ENCODE results near the gene GASK1A. TPM values are rescaled to one million over a fixed set of nuclear protein-coding genes. Genes with fewer than 3 reads are reported as not detected.
A peak's percentile ranks its signal among the peaks of the same experiment; 100 is the strongest.
"Not testable (repeated sequence)": the region's sequence is repeated elsewhere in the genome, so short reads cannot be mapped to it uniquely, and the experiment has no call there.

The GASK1A gene
- total RNA-seq, 2 experiments from 2014 or later = not detected

- POLR2A ChIA-PET = interaction anchor here (0.6 kb wide), 1 partner anchor 1203 kb away, joined by 3 read pairs; no protein-coding TSS in a partner anchor
- DNase-seq (peak; percentile 19), ATAC-seq (no peak)
- Mint-ChIP-seq H3K9me3 (ENCODE audit: insufficient read depth) (no peaks in the 10 kb centered on the region), H3K4me1 (ENCODE audit: low read depth) (peaks cover 4% of the 10 kb centered on the region), H3K27me3 (ENCODE audit: low read depth) (no peaks in the 10 kb centered on the region), H3K27ac (no peak overlapping the region), H3K36me3 (ENCODE audit: low read depth) (no peaks in the 10 kb centered on the region), H3K4me3 (no peak overlapping the region)
- CTCF ChIA-PET = interaction anchor here (0.7 to 0.8 kb wide), 2 partner anchors 22 to 197 kb away, joined by 3 read pairs; no protein-coding TSS in a partner anchor
Observed at GRCh38 chr3:43036621-43037423, 57.7 kb downstream of the GASK1A start.

- H3K27me3 Mint-ChIP-seq (ENCODE audit: low read depth) = no peaks in the 10 kb centered on the region
- DNase-seq (no peak), ATAC-seq (no peak)
- no peak overlapping the region for H3K4me3 Mint-ChIP-seq
- no peaks in the 10 kb centered on the region for H3K9me3 Mint-ChIP-seq (ENCODE audit: insufficient read depth)
- ChIA-PET POLR2A (no interaction called here), CTCF (interaction anchor here (0.8 kb wide), 1 partner anchor 198 kb away, joined by 3 read pairs; no protein-coding TSS in a partner anchor)
- no peak overlapping the region for H3K27ac Mint-ChIP-seq
- H3K4me1 Mint-ChIP-seq (ENCODE audit: low read depth) = peaks cover 4% of the 10 kb centered on the region
- H3K36me3 Mint-ChIP-seq (ENCODE audit: low read depth) = no peaks in the 10 kb centered on the region
Observed at GRCh38 chr3:43038010-43038409, 58.9 kb downstream of the GASK1A start.

- DNase-seq = no peak
- POLR2A ChIA-PET = no interaction called here
- CTCF ChIA-PET = no interaction called here
- Mint-ChIP-seq H3K27ac (no peak overlapping the region), H3K4me3 (no peak overlapping the region), H3K27me3 (ENCODE audit: low read depth) (no peaks in the 10 kb centered on the region), H3K9me3 (ENCODE audit: insufficient read depth) (no peaks in the 10 kb centered on the region), H3K36me3 (ENCODE audit: low read depth) (no peaks in the 10 kb centered on the region), H3K4me1 (ENCODE audit: low read depth) (peaks cover 4% of the 10 kb centered on the region)
- no peak for ATAC-seq
Observed at GRCh38 chr3:43041517-43041916, 62.4 kb downstream of the GASK1A start.

- Mint-ChIP-seq H3K9me3 (ENCODE audit: insufficient read depth) (no peaks in the 10 kb centered on the region), H3K27ac (no peak overlapping the region), H3K36me3 (ENCODE audit: low read depth) (no peaks in the 10 kb centered on the region), H3K4me3 (no peak overlapping the region), H3K27me3 (ENCODE audit: low read depth) (no peaks in the 10 kb centered on the region), H3K4me1 (ENCODE audit: low read depth) (no peaks in the 10 kb centered on the region)
- DNase-seq = peak; percentile 5
- CTCF ChIA-PET = no interaction called here
- POLR2A ChIA-PET = no interaction called here
- ATAC-seq = no peak
Observed at GRCh38 chr3:43043071-43043766, 64.1 kb downstream of the GASK1A start.

GRCh38 chr3:43043793-43044192 is 64.7 kb downstream of the GASK1A start:
- Mint-ChIP-seq H3K27me3 (ENCODE audit: low read depth) (no peaks in the 10 kb centered on the region), H3K36me3 (ENCODE audit: low read depth) (no peaks in the 10 kb centered on the region), H3K9me3 (ENCODE audit: insufficient read depth) (no peaks in the 10 kb centered on the region), H3K4me3 (no peak overlapping the region), H3K4me1 (ENCODE audit: low read depth) (no peaks in the 10 kb centered on the region), H3K27ac (no peak overlapping the region)
- POLR2A ChIA-PET = no interaction called here
- DNase-seq (no peak), ATAC-seq (no peak)
- CTCF ChIA-PET = no interaction called here

DNA sequence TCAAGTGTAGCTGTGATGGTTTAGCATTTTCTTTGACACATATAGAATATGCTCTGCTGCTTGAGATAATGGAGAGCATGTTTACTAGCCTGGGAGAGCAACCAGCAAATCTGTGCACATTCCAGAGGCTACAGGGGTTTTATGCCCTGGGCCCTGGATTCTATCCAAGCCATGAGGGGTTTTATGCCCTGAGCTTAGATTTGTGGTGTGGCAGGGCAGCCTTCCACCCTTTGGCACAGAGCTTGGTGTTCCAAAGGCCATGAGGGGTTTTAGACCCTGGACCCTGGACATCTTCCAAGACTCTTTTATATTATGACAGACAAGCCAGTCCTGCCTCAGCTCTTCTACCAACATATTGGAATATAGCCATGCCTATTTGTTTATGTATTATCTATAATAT is 66.0 kb downstream of the GASK1A start:
- ATAC-seq; H3K27me3 Mint-ChIP-seq (ENCODE audit: low read depth); DNase-seq; POLR2A ChIA-PET; H3K4me1 Mint-ChIP-seq (ENCODE audit: low read depth); CTCF ChIA-PET; H3K9me3 Mint-ChIP-seq (ENCODE audit: insufficient read depth); H3K36me3 Mint-ChIP-seq (ENCODE audit: low read depth); H3K27ac Mint-ChIP-seq; H3K4me3 Mint-ChIP-seq: not testable (repeated sequence)

- Mint-ChIP-seq H3K36me3 (ENCODE audit: low read depth) (no peaks in the 10 kb centered on the region), H3K4me1 (ENCODE audit: low read depth) (no peaks in the 10 kb centered on the region), H3K4me3 (no peak overlapping the region), H3K27ac (no peak overlapping the region), H3K27me3 (ENCODE audit: low read depth) (no peaks in the 10 kb centered on the region), H3K9me3 (ENCODE audit: insufficient read depth) (peaks cover 11% of the 10 kb centered on the region)
- POLR2A ChIA-PET = no interaction called here
- CTCF ChIA-PET = no interaction called here
- DNase-seq (no peak), ATAC-seq (no peak)
Observed at GRCh38 chr3:43046583-43046982, 67.5 kb downstream of the GASK1A start.

GRCh38 chr3:43048470-43048869 is 69.4 kb downstream of the GASK1A start:
- POLR2A ChIA-PET = no interaction called here

GRCh38 chr3:43053291-43053690 is 74.2 kb downstream of the GASK1A start:
- Mint-ChIP-seq H3K27ac (no peak overlapping the region), H3K36me3 (ENCODE audit: low read depth) (no peaks in the 10 kb centered on the region), H3K4me3 (no peak overlapping the region), H3K9me3 (ENCODE audit: insufficient read depth) (peaks cover 11% of the 10 kb centered on the region), H3K27me3 (ENCODE audit: low read depth) (peaks cover 2% of the 10 kb centered on the region), H3K4me1 (ENCODE audit: low read depth) (no peaks in the 10 kb centered on the region)
- no peak for ATAC-seq
- CTCF ChIA-PET = no interaction called here
- DNase-seq = peak; percentile 4
- POLR2A ChIA-PET = no interaction called here

More at GRCh38 chr3:43048470-43048869, 69.4 kb downstream of the GASK1A start:
- CTCF ChIA-PET = no interaction called here
- no peak overlapping the region for H3K27ac Mint-ChIP-seq
- peak; percentile 1 for DNase-seq
- peaks cover 2% of the 10 kb centered on the region for H3K27me3 Mint-ChIP-seq (ENCODE audit: low read depth)
- H3K9me3 Mint-ChIP-seq (ENCODE audit: insufficient read depth) = peaks cover 11% of the 10 kb centered on the region
- no peak overlapping the region for H3K4me3 Mint-ChIP-seq
- ATAC-seq = no peak
- H3K36me3 Mint-ChIP-seq (ENCODE audit: low read depth) = no peaks in the 10 kb centered on the region
- H3K4me1 Mint-ChIP-seq (ENCODE audit: low read depth) = no peaks in the 10 kb centered on the region

DNA sequence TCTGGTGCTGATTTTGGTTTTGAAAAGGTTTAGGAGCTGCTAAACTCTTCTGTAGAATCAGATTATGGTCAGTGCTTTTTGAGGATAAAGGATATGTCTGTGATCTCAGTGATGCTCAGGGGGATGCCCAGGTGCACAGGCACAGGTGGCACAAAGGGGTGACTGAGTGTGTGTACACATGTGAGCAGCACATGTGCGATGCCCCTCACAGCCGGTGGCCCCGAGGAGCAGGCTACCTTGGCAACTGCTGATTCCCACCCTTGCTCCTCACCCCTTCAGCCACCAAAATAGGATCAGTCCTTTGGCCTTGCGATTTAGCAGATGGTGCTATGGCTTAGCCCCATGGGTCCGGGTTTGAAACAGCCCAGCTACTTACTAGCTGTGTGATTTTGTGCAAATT is 75.6 kb downstream of the GASK1A start:
- CTCF ChIA-PET = no interaction called here
- Mint-ChIP-seq H3K4me3 (no peak overlapping the region), H3K27ac (no peak overlapping the region), H3K9me3 (ENCODE audit: insufficient read depth) (peaks cover 11% of the 10 kb centered on the region), H3K36me3 (ENCODE audit: low read depth) (no peaks in the 10 kb centered on the region), H3K4me1 (ENCODE audit: low read depth) (no peaks in the 10 kb centered on the region), H3K27me3 (ENCODE audit: low read depth) (peaks cover 2% of the 10 kb centered on the region)
- POLR2A ChIA-PET = interaction anchor here (1.5 kb wide), 1 partner anchor 20 kb away, joined by 4 read pairs; no protein-coding TSS in a partner anchor
- ATAC-seq = no peak
- peak; percentile 13 for DNase-seq

- ChIA-PET POLR2A (interaction anchor here (0.5 to 1.5 kb wide), 2 partner anchors 21 to 386 kb away, joined by 3 to 4 read pairs; no protein-coding TSS in a partner anchor), CTCF (no interaction called here)
- Mint-ChIP-seq H3K9me3 (ENCODE audit: insufficient read depth) (peaks cover 8% of the 10 kb centered on the region), H3K27ac (no peak overlapping the region), H3K4me3 (no peak overlapping the region), H3K4me1 (ENCODE audit: low read depth) (peaks cover 2% of the 10 kb centered on the region), H3K36me3 (ENCODE audit: low read depth) (no peaks in the 10 kb centered on the region), H3K27me3 (ENCODE audit: low read depth) (peaks cover 2% of the 10 kb centered on the region)
- no peak for ATAC-seq
- DNase-seq = peak; percentile 6
Observed at GRCh38 chr3:43055393-43055792, 76.3 kb downstream of the GASK1A start.

Measured in activated CD8-positive, alpha-beta T cell treated with anti-CD3 and anti-CD28 coated beads, Interleukin-2, amount 10 ng/mL, durations not matched to agents 7 days and 5 days (primary cell).